ENCODE data around the gene DDX27. TPM values are rescaled to one million over a fixed set of nuclear protein-coding genes. Genes with fewer than 3 reads are reported as not detected.

DDX27 gene
- total and polyA plus RNA-seq, 2 of the 8 experiments (the other 6 are each of a cell fraction or from before 2014, with no cell fraction given), result 42.7 to 51.0 TPM

- Histone ChIP-seq H3K18ac (ENCODE audit: extremely low read depth, low read length) (no peak overlapping the region), H4K8ac (ENCODE audit: extremely low read depth, insufficient read depth, low read length) (no peak overlapping the region), H3K23me2 (ENCODE audit: low read depth, low read length) (peaks cover 2% of the 10 kb centered on the region), H3K14ac (ENCODE audit: insufficient read length) (no peak overlapping the region), H2AFZ (ENCODE audit: low read length) (no peak overlapping the region), H3K56ac (replicated peaks; ENCODE audit: insufficient read length, low read depth, low read length) (no peak overlapping the region), H3K4me3 (ENCODE audit: extremely low read depth in 1 of 4, insufficient read depth in 2 of 4, low read depth in 3 of 4, low read length in 4 of 4) (no peak overlapping the region), H3K27me3 (replicated peaks in 1 of 4; ENCODE audit: control insufficient read depth in 3 of 4, extremely low read depth in 1 of 4, insufficient read depth in 3 of 4, low read length in 3 of 4) (no peaks in the 10 kb centered on the region), H2AK5ac (ENCODE audit: low read depth, low read length) (no peak overlapping the region), H4K91ac (replicated peaks; ENCODE audit: insufficient read length, low read length) (no peak overlapping the region), H3K4me1 (replicated peaks in 1 of 4; ENCODE audit: control insufficient read depth in 3 of 4, insufficient read depth in 4 of 4, low read length in 3 of 4) (no peaks in the 10 kb centered on the region), H2BK5ac (ENCODE audit: low read depth, low read length) (no peak overlapping the region), H2BK120ac (replicated peaks; ENCODE audit: low read depth, low read length) (no peak overlapping the region), H3K27ac (ENCODE audit: low read depth, low read length) (no peak overlapping the region), H4K5ac (ENCODE audit: insufficient read length, low read depth, low read length) (no peak overlapping the region), H3K23ac (ENCODE audit: insufficient read length) (no peak overlapping the region), H2BK15ac (ENCODE audit: low read length) (no peak overlapping the region), H2BK20ac (ENCODE audit: low read length) (no peak overlapping the region), H3K79me2 (ENCODE audit: control insufficient read depth in 1 of 2, insufficient read depth in 2 of 2, low read length in 2 of 2) (peaks cover 7 to 52% of the 10 kb centered on the region in 2 experiments), H3K79me1 (ENCODE audit: low read depth, low read length) (peaks cover 3% of the 10 kb centered on the region; the same call in 1 of the 2 replicates), H3K36me3 (ENCODE audit: control insufficient read depth in 2 of 4, insufficient read depth in 4 of 4, low read length in 3 of 4) (peaks cover 6 to 47% (median 31%) of the 10 kb centered on the region in 4 experiments; a peak in 7 of 8 replicates), H3K9me3 (ENCODE audit: insufficient read depth in 2 of 2, low read depth in 1 of 2, low read length in 1 of 2) (no peaks in the 10 kb centered on the region), H3K9ac (replicated peaks in 1 of 4; ENCODE audit: extremely low read depth in 1 of 4, low read depth in 3 of 4, low read length in 3 of 4) (no peak overlapping the region), H3K4ac (replicated peaks; ENCODE audit: insufficient read length, low read depth, low read length) (no peak overlapping the region), H2BK12ac (ENCODE audit: low read depth, low read length) (no peak overlapping the region), H3K4me2 (ENCODE audit: insufficient read depth in 1 of 2, low read depth in 2 of 2, low read length in 2 of 2) (no peak overlapping the region), H4K20me1 (replicated peaks in 1 of 2; ENCODE audit: control insufficient read depth in 1 of 2, insufficient read depth in 2 of 2, low read length in 2 of 2) (peaks cover 0 to 5% of the 10 kb centered on the region in 2 experiments)
- no peak for FAIRE-seq
- WGBS, 2 experiments (ENCODE audit: extremely low coverage in 1 of 2, insufficient coverage in 1 of 2, insufficient read length in 1 of 2, insufficient replicate concordance in 2 of 2, low coverage in 1 of 2, low lambda C conversion rate in 2 of 2, missing lambda C conversion rate in 1 of 2), result 92% methylated on average over 8 of the region's 8 CpGs; no CpG with 5 or more reads in 1 of the 2 experiments
- DNase-seq (ENCODE audit: low read depth in 1 of 2, low spot score in 2 of 2), result no peak
- peak; percentile 93 for TF ChIP-seq MAFK (IDR thresholded peaks at IDR 0.05; ENCODE audit: low read depth, low read length)
- no peak for TF ChIP-seq GABPA (IDR thresholded peaks at IDR 0.05; ENCODE audit: borderline replicate concordance, insufficient read depth, low read length)
- ChIA-PET CTCF (ENCODE audit: partially characterized antibody) (interaction anchor here (1.0 to 1.1 kb wide), 2 partner anchors 9 to 27 kb away, joined by 3 to 4 read pairs; no protein-coding TSS in a partner anchor), POLR2A (ENCODE audit: partially characterized antibody) (interaction anchor here (1.2 to 13.0 kb wide), 3 partner anchors 6 to 15 kb away, joined by 4 to 114 read pairs (median 6); partner anchors contain the start of gene ZNFX1)
Observed at GRCh38 chr20:49273696-49274277, 54.6 kb downstream of the DDX27 start.

All from H1 (cell line).